HG02943 (cell line): ENCODE results near the gene TPRA1.
"Not testable (repeated sequence)": the region's sequence is repeated elsewhere in the genome, so short reads cannot be mapped to it uniquely, and the experiment has no call there.

Source experiments
- ATAC-seq: cut with Tn5 transposase; IDR thresholded peaks from one replicate; pipeline ENCODE4 v1.9.1; 2021; ENCODE audit warnings: mild to moderate bottlenecking, low read depth, moderate library complexity; ENCODE audit not compliant: unreplicated experiment

TPRA1 gene

DNA sequence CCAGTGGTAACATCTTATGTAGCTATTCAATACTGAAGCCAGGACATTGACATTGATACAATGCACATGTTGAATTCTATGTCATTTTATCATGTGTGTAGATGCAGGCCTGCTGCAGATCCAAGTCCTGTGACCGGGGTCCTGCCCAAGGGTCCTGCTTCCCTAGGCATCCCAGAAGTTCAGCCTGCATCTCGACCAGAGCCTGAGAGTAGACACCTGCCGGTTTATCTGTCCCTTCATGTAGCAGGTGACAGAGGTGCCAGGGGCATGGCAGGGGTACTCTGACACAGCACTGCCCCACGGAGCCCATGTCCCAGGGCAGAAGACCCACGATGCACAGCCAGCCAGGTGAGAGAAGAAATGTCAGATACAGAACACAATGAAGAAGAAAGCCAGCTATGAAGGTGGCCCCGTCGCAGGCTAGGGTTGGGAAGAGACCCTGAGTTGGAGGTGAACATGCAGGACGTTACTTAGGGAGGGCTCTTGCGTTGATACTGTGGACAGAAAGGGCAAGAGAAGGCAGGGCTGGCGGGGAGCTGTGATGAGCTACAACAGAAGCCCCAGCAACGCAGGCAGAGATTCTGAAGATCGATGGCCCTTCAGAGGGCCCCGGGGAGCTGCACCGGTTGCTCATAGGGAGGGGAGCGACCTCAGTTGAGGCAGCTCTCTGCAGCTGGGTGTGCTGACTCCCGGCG is 51.0 kb downstream of the TPRA1 start:
- ATAC-seq = no peak

DNA sequence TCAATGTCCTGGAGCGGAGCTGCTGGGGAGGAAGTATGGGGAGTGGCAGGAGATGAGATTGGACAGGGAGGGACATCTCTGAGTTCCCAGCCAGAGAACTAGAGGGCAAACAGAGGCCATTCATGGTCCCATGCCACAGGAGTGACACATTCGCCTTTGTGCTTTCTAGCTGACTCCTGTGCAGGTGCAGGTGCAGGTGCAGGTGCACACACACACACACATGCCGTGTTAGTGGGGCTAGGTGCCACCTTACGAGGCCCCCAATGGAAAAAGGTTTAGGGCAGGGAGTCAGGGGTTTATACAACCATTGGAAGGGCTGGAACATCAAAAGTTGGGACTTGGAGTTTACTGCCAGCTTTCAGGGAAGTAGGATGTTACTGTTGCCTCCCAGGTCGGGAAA is 52.0 kb downstream of the TPRA1 start:
- ATAC-seq = no peak

DNA sequence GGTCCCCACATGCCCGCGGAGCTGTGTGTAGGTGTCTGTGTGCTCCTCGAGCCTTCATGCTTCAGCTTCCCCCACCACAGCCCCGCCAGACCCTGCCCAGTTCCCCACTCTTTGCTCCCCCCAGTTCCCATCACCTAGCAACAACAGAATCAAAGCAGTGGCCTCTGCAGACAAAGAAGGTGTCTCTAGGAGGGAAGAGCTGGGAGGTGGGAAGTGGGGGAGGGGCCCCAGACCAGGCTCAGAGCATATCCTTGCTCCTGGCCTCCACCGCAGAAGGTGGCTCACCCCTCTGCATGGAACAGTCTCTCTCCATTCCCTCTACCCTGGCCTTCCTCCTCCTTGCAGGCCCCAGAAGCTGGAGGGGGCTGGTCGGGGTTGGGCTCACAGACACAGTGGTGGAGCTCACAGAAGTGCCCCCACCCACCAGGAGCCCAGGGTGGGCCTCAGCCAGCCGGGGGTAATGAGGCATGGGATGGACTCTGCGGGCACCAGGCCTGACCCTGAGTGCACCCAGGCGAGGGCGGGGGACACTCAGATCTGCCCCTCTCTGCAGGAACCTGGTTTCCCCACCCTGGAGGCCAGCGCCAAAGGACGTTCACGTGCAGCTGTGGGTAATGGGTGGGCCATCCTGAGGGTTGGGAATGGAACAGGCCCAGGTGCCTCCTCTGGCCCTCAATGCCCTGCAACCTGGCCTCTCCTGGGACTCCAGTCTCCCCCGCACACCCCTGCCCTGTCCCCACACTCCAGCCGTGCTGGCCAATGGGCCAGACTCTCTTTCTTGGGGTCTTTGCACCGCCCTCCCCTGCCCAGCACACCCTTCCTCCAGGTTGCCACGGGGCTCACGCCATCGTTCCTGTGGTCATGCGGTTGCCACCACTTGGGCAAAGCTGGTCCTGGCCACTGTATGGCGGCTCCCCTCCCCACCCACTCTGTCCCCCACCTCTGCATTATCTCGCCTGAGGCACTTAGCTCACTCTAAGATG is 53.4 kb downstream of the TPRA1 start:
- no peak for ATAC-seq

DNA sequence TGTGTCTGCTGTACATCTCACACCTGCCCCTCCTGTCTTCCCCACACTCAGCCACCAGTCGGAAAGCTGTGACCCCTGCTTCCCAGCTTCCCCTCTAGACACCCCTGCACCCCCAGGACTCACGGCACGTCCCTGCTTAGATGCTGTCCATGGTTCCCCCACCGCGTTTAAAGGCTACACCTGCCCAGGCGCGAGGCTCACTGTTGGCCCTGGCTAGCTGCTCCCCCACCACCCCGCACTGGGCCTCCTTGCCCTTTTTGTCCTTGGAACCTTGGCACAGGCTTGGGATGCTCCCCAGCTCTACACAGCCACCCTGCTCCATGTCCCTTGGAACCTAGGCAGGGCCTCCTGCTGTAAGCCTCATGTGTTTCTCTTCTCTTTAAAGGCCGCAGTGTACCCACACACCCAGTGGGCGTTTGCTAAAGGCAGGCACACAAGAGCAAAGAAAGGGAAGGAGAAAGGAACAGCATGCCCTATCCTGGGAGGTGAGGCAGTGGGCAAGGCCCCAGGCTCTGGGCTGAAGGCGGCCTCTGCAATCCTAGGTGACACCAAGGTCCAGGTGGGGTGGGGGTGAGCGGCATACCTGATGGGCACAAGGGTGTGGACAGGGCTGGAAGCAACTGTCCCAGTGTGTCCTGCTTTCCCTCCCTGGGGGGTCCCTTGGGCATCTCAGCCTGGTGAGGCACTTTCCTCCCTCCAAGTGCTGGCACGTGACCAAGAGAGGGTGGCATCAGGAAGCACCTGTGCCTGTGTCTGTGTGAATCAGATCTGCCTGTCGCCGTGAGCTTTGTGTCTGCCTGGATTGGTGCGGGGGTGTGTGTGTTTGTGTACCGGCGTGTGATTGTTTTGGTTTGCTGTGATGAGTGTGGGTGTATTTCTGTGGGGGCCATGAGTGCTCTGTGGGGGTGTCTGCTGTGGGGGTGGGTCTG is 54.4 kb downstream of the TPRA1 start:
- no peak for ATAC-seq

DNA sequence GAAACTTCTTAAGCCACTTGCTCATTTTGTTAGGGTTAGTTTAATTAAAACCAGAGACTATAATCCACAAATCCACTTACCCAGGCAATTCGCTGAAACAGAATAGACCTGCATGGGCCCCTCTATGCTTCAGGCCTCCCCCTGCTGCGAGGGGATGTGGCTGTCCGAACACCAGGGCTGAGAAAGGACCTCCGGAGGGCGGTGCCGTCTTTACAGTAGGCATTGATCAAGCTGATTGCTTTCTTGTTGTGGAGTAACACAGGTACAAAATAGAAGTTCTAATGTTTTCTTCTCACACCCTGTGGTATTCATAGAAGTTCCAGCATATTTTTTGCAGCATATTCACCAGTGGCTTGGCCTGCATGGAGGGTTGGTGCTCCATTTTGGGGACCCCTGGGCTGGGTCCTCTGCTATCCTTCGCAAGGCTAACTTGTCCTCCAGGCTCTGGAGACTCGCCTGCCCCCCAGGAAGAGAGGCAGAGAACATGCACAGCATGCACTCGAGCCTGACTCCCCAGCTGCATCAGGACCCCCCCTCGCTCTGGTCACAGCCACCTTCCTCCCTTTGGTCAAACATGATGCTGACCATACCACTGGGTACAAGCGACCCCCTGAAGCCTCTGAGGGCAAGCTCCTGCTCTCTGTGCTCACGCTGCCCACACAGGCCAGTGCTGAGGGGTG is 55.3 kb downstream of the TPRA1 start:
- ATAC-seq = no peak

DNA sequence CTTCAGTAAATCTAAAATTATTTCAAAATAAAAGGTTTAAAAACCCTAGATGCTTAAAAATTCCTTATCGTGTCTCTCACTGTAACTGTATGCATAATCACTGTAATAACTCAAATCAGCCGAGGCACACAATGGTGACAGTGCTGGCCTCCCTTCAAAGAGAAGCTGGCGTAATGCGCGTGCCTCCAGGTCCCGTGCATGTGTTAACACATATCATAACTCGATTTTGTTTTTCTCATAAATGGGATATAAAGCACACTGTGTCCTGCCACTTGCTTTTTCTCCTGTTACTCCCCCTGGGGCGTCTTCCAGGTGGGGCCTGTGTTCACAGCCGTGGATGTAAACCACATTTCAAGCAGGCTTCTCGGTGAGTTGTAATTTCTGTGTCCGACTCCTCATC is 56.0 kb downstream of the TPRA1 start:
- no peak for ATAC-seq

DNA sequence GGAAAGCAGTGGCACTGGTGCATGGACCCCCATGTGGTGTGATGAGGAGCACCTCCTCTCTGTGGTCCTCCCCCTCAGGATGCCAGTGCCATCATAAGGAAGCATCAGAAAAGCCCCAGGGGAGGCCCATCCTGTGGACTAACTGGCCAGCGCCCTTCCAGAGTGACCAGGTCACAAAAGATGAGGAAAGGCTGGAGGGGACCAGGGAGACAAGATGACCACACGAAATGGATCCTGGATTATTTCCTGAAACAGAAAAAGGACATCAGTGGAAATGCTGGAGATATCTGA is 56.4 kb downstream of the TPRA1 start:
- no peak for ATAC-seq

DNA sequence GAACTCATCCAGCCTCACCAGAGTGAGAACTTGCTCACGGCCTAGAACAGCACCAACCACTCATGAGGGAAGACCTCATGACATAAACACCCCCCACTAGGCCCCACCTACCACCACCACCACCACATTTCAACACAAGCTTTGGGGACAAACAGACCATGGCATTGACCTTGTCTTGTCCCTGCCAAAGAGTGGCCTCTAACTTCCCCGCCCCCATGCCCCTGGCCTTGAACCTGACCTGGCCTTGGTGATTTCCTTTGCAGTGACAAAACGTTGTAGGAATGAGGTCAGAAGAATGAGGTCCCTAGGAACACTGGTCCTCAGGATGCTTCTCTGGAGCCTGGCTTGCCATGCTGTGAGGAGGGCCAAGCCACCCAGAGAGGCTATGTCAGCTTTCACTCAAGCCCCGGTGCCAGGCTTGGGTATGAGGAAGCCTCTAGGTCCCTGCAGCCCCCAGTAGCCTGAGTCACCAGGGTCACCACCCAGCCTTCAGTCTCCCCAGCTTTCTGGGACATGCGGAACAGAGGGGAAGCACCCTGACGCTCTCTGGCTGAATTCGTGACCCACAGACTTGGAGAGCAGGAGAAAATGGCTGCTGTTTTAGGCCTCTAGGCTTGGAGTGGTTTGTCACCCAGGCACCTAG is 57.9 kb downstream of the TPRA1 start:
- ATAC-seq = no peak

DNA sequence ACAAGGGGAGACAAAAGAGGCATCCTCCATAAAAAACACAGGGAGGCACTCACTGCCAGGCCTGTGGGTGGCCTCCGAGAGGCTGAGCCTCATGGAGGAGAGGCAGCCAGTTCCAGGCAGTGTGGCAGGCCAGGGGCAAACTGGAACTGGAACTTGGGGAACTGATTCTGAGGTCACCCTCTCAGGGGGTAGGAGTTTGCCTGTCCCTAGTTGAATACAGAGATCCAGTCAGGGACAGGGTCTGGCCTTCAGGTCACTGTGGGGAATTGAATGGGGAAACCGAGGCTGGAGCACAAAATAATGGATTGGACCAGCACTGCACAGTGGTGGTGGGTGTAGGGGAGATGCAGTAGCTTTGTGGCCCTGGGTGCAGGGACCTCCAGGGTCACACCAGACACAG is 58.7 kb downstream of the TPRA1 start:
- ATAC-seq = no peak

DNA sequence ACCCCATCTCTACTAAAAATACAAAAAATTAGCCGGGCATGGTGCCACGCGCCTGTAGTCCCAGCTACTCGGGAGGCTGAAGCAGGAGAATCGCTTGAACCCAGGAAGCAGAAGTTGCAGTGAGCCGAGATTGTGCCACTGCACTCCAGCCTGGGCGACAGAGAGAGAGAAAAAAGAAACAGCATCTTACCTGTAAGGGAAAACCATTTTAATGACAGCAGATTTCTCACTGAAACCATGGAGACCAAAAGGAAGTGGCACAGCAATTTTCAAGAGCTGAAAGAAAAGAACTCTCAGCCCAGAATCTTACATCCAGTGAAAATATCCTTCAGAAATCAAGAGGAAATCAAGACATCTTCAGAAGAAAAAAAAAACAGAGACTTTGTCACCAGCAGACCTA is 59.7 kb downstream of the TPRA1 start:
- ATAC-seq = not testable (repeated sequence)

DNA sequence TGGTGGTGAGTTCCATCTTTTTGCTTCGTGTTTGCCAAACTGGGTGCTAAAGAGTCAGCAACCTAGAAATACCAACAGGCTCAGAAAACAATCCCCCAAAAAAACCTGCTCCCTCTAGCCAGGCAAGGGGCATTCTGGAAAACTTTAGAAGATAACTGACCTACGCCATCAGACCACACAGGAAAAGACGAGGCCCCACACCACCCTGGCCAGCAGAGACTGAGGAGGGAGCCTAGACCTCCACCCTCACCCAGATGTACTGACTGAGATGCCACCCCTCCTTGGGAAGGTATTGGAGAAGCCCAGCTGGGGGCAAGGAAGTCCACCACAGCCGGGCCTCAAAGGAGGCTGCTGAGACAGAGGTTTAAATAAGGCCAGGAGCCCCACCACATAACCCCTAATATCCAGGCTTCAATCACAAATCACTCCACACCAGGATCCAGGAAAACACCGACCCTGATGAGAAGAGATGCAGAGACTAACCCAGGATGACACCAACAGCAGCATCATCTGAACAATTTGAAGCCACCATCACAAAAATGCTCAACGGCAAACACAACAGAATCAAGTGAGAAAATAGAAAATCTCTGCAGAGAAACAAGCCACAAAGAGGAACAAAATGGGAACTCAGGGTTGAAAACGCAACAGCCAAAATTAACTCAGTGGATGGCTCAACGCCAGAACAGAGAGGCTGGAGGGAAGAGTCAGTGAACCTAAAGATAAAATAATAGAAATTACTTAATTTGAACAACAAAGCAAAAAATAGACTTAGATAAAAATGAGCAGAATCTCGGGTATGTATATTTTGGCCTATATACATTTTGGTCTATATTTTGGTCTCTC is 61.0 kb downstream of the TPRA1 start:
- no peak for ATAC-seq

DNA sequence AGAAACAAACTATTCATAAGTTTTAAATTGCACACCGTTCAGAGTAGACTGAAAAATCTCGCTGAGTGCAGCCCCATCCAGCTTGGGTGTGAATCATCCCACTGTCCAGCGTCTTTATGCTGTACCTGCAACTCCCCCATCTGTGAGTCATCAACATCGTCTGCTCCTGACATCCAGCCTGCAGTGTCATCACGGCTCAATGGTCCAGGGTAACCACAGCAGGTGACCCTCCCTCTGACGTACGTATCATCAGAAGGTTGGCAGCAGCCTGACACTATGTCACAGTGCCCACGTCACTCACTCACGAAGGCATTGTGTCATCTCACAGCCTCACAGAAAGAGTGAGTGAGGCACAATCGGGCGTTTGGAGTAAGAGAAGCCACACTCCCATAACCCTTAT is 65.2 kb downstream of the TPRA1 start:
- ATAC-seq = no peak

DNA sequence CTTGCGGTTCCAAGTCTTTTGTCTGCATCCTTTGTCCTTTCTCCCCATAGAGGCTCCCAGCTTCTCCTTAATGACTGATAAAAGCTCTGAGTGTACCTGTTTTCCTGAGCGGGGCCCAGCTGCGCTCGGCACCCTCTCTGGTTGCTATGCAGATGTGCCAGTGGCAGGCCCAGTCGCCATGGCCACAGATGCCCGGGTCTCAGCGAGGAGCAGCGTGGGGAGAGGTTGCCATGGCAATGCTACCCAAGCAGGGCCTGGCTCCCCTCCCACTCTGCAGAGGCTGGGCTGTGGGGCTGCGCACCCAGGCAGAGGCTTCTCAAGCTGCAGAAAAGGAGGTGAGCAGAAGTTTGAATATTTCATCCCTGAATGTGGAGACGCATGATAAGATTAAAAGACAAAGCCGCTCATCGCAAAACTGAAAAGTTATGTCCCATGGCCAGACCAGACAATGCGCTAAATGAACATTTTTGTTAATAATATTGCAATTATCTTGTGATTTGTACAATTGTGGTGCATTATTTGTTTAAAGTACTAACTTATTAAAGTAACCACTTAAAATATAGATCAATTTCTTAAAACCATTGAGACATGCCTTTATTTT is 66.1 kb downstream of the TPRA1 start:
- no peak for ATAC-seq
